Measurements from ENCODE around the gene ARHGAP21.
"Not testable (repeated sequence)": the region's sequence is repeated elsewhere in the genome, so short reads cannot be mapped to it uniquely, and the experiment has no call there.

ARHGAP21 gene

DNA sequence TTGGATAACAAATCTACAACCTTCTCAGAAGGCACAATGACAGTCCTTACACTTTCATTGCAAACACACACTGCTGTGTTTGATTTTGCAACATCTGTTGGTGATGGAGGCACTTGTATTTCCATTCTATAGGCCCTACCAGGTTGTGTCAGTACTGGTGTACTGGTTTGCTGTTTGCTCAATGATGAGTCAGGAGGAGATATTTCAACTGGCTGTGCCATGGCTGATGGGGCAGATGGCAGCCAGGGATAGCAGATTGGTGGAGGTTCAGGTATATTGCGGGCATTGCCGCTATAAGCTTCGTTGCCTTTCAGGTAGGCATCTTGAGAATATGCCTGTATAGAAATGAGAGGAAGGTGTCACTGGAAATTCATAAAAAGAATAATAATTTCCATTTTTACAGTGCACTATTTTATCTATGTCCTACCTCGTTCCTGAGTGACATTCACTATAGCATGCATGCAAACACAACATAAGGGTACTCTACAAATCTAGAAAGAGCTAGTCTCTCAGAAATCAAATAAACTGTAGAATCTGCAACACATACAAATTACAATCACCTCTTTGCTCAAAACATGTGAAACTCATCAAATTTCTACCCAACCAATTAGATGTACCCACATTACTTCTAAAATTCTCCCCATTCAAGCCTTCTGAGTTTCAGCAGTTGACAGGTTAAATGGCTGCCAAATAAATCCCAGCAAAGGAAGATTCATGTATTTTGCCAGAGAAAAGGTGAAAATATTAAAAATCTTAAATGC is 102.5 kb downstream of the ARHGAP21 start:
- DNase-seq: not testable (repeated sequence)

DNA sequence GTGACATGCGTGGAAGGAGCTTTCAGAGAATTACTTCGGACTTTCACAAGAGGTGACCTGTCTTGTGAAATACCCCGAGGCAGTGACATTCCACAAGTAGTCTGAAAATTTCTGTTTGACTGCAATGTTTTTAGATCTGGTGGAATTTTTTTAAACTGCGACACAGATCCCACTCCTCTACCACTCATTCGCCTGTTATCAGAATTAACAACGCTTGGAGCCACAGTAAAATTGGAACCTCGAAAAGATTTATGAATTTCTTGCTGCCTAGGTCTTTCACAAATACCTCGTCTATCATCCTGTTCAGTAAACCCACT is 103.7 kb downstream of the ARHGAP21 start:
- not testable (repeated sequence) for DNase-seq

DNA sequence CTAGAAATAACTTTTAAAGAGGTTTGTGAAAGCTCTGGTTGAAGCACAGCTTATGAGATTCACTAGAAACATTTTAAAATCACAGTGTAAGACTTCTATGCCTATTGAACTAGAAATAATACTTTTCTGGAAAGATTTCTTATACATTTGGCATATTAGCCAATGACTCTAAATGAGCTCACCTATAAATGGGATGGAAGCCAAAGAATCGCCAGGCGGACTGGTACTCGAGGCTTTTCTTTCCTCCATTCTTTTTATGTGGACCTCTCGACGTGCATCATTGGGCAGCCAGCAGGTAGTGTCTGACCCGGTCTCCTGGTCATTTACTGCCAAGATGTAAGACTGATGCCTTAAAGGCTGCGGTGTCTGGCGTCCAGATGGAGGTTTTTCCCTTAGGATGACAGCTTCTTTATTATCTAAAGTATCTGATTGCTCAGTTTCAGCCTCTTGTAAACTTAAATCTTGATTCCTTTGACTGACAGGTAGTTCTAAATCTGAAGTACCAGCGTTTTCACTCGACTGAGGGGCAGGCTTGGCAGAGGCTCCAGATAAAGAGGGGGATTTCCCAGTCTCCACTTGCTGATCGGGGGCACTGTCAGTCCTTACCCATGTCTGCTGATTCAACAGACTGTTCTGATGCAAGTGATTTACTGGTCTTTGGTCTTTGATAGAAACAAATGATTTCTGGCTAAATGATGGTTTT is 104.2 kb downstream of the ARHGAP21 start:
- DNase-seq: not testable (repeated sequence)

DNA sequence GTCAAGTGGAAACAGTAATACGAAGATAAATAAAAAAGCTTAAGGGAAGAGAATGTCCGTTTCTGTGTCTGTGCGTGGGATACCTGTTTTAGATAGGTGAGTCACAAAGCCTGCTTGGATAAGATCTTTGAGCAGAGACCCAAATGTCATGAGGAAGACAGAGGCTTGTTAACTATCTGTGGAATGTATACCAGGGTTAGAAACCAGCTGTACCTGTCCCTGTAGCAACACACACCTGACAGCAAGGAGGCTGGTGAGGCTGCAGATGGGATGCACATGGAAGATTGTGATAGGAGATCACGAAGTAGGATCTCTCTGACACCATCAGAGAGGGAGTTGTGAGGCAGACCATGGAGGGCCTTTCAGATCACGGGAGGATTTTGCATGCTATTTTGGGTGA is 105.3 kb downstream of the ARHGAP21 start:
- no peak for DNase-seq

DNA sequence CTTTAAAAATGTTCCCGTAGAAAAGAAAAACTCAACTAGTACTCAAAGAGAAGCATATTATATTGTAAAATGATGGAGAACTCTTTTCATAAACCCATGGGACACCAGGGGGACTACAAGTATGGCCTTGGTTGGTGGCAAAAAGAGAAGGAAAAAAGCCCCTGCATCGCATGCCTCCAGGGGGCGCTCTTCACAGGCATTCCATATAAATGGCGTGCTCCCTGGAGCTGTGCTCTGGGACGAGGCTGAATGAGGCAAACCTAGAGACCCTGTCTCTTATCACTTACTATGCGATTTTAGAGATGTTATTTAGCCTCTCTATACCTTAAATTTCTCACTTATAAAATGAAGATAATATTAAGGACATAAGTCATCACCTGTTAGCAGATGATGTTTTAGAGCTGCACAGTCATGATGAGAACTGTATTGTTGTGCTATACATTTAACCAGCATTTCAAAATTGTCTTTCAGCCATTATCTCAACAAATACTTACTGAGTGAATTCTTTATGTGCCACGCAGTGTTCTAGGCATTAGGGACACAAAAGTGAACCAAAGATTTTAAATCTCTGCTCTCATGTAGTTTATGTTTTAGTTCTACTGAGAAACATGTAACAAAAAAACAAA is 105.8 kb downstream of the ARHGAP21 start:
- no peak for DNase-seq

DNA sequence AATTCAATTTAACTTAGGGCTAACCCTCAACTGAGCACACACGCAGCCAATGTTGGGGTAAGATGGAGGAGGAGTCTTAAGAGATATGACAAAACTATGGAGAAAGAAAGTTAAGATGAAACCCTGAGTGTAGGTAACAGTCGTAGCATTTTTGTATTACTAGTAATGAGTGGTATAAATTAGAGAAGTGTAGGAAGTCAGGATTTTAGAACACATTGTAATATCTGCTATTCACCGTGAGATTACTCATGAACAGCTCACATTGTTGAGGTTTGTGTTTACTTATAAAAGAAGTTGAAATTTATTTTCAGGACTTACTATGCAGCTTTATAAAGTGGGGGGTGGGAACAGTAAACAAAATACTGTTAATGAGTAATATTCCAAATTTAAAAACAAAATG is 107.2 kb downstream of the ARHGAP21 start:
- no peak for DNase-seq

DNA sequence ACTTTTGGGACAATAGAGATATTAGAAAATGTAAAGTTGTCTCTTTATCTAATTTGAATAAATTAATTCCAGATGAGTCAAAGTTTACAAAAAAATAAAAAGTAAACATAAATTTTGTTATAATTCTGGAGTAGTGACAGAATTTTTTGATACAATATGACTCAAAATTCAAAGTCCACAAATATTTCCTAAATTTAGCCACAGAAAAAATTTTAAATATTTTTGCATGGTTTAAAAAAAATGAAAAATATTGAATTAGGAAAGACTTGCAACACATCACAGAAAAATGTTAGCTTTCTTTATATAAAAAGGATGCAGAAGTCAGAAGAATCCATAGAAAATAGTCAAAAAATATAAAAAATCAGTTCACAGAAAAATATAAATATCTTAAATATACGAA is 117.7 kb downstream of the ARHGAP21 start:
- no peak for DNase-seq

DNA sequence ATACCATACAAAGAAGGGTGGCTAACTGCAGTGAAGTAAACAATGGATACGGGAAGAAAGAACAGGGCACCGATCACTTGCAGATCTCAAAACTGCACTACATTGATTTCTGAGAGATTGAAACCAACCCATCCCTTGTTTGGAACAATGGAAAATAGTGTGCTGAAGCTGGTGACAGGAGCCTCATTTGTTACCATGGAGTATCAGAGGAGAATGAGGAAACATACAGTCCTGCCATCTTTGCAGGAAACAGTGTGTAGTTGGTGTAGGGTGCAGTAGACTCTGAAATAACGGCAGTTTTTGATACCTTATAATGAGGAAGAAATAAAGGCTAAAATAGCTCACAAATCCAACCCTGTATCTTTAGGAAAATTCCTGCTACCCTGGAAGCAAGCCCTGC is 118.5 kb downstream of the ARHGAP21 start:
- no peak for DNase-seq

DNA sequence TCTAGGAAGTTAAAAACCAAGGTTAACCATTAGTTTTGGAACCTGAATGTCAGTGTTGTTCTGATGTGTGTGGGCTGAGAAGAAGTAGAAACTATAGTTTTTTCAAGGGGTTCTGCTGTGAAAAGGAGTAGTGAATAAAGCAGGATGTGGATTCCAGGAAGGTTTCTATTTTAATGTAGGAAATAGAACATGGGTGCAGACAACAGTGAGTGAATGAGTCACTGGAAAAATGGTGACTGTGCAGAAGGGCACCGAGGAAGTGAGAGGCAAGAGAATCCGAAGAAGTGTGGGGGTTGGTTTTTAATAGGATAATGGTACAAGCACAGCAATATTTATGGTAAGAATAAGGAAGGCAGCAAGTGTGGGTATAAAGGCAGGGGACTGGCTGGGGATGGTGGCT is 120.4 kb downstream of the ARHGAP21 start:
- no peak for DNase-seq

DNA sequence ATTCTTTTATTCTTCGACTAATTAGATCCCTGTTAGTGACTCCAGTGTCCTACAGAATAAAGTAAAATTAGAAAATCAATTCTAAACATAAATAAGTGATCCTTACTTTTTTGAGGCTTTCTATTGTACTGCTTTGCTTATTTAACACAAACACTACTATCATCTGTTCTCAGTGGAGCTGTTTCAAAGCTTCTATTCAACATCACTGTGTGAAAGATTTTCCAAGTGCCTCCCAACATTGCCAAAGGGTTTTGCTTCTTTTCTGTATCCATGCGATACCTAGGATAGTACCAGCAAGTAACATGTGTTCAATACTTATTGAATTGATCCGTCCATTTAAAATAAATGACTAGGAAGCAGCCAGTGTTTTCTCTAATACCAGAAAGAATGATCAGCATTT is 125.7 kb downstream of the ARHGAP21 start:
- DNase-seq: no peak

DNA sequence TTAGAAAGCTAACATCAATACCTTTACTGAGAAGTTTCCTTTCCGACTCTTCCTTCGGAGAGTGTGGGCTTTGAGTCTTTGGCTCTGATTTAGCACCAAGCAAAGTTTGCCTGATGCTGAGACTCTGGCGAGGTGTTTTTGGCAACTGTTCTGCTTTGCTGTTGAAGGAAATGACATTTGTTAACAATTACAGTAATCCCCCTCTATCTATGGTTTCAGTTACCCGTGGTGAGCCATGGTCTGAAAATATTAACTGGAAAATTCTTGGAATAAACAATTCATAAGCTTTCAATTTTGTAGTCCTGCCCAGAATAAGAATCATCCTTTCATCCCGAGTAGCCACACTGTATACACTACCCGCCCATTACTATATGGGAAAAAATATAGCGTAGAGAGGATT is 126.3 kb downstream of the ARHGAP21 start:
- DNase-seq: no peak

DNA sequence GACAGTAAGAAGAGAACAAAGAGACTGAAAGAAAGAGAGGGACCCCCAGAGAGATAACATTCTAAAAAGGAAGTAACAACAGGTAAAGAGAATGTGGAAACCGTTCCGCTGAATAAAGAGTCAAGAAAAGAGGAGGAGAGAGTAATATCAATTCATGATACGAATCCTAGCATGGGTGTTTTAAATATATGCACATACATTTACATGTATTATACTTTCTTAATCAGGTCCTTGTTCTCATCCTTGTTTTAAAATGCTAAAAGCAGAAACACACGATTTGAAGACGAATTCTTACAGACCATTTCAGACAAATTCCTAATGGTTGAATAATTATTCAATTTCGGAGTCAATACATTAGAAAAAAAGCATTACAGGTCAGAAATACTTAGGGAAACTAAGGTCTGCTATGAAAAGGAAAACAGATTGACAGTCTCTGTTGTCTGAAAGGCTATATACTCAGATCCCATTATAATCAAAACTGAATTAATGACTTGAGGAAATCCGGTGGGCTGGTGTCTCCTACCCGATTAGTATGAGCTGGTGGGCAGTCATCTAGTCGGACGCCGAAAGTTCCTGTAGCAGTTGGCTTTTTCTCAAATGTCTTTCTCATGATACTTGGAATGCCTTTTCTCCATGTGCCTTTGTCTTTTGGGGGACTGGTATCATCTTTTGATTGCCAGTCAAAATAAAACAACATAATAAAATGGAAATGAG is 127.3 kb downstream of the ARHGAP21 start:
- DNase-seq: no peak

DNA sequence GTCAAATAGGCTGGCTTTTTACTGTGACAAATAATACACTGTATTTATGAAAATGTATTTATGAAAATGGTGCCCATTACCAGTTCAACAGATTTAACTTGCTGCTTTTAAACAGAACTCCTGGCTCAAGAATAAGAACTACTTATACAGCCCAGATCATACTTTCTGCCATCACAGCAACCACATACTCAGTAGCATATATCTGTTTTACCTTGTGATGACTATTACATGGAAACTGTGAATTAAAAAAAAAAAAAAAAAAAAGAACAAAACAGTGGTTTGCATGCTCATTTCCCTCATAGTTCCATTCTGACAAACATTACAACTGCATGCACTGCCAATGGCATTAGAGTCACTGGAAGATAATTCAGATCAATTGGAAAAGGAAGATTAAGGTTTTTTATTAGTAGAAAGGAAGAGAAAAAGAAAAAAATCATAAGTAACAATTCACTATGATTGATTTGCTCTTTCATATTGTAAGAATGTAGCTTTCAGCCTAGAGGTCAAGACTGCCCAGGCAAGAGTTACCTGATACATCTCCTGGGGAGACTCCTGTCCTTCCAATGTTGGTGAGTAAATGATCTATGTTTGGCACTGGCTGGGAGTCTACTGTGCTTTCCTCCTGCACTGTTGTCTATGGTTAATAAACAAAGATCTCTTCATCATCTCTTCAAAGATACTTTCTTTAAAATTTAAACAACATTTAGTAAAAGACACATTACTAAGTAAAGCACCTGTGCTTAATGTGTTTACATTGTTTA is 132.8 kb downstream of the ARHGAP21 start:
- no peak for DNase-seq

DNA sequence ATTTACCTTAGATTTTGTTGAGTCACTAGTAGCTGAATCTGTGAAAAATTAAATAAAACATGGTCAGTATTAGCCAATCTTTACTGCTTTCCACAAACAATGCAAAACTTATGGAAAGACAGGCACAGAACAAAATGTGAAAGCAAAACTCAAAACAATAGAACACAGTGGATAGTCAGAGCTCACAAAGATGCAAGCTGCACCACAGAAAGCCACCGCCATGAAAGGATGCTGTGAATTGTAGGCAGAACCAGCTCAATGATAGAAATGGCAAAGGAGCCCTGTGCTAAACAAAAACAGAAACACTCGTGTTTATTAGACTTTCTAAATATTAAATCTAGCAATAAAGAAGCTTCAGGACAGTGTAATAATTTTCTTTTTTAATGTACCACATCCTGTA is 134.4 kb downstream of the ARHGAP21 start:
- no peak for DNase-seq

DNA sequence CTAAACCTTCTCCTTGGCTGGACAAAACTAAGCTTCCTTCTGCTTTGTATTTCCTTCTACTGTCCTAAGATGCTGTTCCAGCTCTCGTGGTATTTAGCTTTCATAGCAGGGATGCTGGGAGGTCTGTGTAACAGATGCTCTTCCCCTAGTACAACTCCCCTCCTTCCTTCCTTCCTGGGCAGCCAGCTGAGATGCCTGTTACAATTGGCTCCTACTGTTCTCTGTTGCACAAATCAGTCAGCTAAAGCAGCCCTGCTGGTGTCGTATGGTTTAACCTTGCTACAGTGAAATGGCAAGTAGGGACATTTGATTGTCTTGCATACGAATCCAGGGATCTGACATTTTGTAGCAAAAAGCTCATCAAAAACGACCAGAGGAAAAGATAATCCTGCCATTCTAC is 143.8 kb downstream of the ARHGAP21 start:
- no peak for DNase-seq

DNA sequence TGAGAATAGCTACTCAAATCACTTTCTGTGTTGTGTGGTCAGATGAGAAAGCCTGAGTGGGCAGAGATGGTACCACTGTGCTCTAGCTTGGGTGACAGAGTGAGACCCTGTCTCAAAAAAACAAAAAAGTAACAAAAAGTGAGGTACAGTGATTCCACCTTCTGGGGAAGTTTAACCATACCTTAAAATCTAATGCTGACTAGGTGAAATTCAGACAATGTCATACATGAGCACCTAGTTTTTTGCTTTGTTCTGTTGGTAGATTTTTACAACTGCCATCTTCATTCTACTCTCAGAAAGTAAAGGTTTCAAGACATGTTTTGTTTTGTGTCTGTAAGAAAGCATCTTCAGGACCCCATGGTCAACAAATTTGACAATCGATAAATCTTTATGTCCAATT is 144.2 kb downstream of the ARHGAP21 start:
- no peak for DNase-seq

DNA sequence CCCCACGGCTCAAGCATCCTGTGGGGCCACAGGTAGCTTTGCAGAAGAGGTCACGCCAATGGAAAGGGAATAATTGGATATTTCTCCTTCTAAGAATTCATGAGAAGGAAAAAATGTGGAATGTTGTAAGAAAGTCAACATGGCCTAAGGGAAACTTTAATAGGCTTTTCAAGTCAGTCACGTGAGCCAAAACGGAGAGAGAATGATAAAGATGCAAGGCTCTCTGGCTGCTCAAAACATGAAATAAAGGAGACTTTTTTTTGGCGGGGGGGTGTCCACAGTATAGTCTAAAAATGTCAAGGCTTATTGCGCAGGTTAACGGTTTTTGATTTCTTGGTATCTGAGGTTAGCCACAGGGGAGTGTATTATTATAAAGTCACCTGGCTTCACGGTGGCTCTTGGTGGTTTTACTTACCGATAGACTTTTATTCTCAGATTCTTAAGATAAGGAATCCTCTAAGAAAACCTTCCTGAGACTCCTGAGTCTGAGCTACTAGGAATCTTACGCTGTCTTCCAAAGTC is 148.1 kb downstream of the ARHGAP21 start:
- no peak for DNase-seq

DNA sequence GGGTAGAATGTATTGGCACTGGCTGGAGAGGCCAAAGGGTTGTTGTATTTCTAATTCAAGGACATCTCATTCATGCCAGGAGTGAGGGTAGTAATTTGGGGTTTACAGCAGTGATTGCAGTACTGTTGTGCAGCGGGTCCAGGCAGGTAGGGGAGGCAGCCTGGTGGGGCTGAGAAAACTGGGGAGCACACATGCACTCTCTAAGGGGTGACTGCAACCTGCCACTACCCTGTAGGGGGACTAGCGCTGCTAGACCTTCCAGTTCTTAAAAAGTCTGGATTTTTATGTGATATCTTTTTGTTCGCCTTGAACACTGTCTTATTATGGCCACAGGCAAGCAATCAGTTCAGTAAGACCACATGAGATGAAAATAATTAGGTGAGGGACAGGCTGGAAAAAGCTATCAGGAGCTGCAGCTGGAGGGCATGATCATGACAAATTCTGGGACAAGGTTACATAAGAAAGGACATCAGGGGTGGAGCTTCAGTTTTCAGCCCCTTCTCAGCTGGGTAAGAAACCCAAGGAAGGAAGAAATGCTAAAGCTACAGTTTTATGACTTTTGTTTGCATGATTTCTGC is 149.0 kb downstream of the ARHGAP21 start:
- DNase-seq: no peak

DNA sequence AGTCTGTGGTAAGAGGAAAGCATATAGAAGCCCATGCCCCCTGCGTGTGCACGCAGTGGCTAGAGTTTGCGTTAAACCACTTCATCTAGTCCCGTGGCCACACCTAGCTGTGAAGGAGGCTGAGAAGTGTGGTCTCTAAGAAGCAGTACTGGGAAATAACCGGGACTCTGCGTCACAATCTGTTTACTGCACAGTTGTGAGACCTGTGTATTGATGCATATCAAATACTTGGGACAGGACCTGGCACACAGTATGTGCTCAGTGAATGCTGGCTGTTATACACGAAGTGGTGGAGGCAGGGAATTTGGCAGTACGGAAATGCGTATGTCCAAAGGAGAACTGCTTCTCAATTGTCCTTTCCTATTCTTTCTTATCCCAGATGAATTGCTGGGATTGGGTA is 149.5 kb downstream of the ARHGAP21 start:
- DNase-seq: no peak

DNA sequence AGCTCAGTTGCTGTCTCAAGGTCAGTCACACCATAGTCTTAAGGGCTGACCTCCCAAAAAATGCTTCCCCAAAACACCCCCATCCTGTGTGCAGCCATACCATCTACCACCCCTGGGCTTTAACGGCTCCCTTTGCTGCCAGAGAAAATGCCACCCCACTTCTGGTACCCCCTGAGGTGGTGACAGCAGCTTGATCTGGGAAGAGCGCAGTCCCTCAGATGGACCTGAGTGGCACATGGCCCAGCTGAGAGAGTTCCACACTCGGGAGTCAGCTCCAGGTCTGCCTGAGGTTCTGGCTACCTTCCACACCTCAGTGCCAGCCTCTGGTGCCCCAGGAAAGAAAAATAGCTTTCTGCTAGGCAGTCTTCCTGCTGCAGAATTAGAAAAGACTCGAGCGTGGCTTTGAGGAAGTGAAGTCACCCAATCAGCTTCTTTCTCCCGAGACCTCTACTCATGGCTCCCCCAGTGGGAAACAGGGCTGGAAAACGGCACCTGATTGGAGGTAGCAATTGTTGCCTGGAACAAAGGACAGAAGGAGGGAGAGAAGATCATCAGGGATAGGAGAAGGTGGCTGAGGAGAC is 151.7 kb downstream of the ARHGAP21 start:
- no peak for DNase-seq

DNA sequence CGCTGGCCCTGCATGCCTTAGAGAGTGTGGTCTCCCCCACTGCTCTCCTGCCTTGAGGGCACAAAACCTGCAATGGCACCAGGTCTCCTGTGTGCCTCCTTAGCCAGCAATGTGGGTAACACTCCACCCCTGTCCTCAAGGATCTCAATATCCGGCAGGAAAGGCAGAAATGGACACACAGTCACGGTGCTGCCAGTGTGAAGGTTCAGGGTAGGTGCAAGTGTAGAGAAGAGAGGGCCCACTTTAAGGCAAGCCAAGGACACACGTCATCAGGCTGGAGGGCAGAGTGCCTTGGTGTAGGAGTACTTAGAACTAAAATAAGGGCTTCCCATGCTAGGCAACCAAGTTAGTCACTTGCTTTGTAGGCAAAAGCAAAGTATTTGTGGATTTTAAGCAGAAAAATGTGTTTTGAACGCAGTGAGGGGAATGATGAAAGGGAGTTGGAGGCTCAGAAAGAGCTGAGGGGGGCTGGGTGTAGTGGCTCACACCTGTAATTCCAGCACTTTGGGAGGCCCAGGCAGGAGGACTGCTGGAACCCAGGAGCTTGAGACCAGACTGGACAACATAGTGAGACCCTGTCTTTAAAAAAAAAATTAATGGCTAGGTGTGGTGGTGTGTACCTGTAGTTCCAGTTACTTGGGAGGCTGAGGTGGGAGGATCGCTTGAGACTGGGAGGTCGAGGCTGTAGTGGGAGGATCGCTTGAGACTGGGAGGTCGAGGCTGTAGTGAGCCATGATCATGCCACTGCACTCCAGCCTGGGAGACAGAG is 152.8 kb downstream of the ARHGAP21 start:
- DNase-seq: no peak
